Urothelium cell line (cell line): ENCODE data around the gene CCDC190.
"Not testable (repeated sequence)": the region's sequence is repeated elsewhere in the genome, so short reads cannot be mapped to it uniquely, and the experiment has no call there.

Experiments used
- DNase-seq: peaks from one replicate; pipeline ENCODE4 v3.0.0; 2011; ENCODE audit warnings: low spot score, mixed read lengths
- FAIRE-seq: peaks from 2 replicates; lab custom pipeline; 2011; peaks lifted over from hg19 to GRCh38; lab: Jason Lieb, UNC

The CCDC190 gene

GRCh38 chr1:162838863-162839262 lies 22.1 kb downstream of the CCDC190 start:
- DNase-seq (no peak), FAIRE-seq (no peak)

GRCh38 chr1:162835157-162835899 lies 25.6 kb downstream of the CCDC190 start:
- DNase-seq: no peak
- no peak for FAIRE-seq

GRCh38 chr1:162832470-162832869 lies 28.5 kb downstream of the CCDC190 start:
- DNase-seq (no peak), FAIRE-seq (no peak)

GRCh38 chr1:162829268-162829667 lies 31.7 kb downstream of the CCDC190 start:
- DNase-seq (no peak), FAIRE-seq (no peak)

DNA sequence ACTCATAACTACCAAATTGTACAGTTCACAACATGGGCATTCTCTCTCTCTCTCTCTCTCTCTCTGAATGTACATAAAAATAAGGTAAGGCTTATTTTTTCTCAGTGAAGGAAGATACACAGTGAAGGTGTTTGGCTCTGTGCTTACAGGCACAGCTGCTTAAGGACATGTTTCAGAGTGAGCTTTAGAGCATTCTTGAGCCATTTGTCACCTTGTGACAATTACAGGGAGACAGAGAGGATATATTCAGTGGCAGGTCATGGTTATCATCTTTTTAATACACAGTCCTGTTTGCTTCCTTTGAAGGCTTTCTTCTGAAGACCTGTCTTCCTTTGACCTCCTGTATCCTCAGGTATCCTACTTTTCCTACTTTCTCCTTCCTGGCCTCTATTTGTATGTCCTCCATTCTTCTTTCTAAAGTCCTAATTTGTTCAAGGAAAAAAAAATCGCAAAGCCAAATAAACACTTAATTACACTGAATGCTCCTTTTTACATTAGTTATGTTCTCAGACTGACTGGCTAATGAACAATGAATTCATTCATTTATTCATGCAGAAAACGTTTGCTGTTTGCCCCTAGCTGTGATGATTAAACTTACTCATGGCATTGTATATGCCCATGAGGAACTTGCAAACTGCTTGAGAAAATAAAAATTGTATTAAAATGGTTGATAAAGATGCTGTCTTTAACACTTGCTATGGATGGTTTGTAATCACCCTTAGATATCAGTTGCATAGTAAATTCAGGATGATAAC lies 37.0 kb downstream of the CCDC190 start:
- FAIRE-seq (no peak), DNase-seq (no peak)

DNA sequence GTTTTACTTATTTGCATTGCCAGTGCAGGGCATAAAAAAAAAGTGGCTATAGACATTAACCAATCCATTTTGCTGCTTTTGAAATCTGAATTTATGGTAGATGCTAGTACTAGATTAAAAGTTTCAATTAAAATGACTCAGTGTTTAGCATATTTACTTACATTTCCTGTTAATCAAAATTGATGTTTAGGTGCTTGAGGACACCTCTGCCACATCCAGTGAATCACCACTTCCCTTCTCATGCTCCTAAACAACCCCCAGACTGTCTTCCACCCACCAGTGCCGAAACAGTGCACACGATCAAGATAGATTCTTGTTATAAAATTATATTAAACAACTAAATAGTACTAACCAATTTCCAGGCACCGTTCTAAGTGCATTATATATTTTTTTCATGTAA lies 37.7 kb downstream of the CCDC190 start:
- FAIRE-seq (no peak), DNase-seq (no peak)

- no peak for FAIRE-seq
- no peak for DNase-seq
Observed at GRCh38 chr1:162822391-162823200, 38.4 kb downstream of the CCDC190 start.

DNA sequence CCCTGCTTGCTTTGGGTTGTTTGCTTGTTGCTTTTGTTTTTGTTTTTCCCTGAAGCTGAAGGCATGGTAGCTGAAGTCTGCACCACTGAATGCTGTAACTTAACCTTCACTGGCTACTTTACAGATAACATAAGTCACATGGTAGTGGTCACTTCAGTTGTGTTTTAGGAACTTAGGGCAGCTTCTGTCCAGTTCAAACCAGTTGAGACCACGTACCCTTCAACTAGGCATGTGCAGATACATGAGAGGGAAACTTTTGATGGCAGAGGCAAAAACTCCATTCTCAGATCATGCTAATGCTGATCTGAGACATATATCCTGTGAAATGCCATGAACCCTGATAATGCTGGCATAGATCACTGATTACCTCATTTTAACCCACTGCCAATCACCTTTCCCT lies 42.3 kb downstream of the CCDC190 start:
- not testable (repeated sequence) for FAIRE-seq, DNase-seq

- not testable (repeated sequence) for DNase-seq, FAIRE-seq
Observed at GRCh38 chr1:162818136-162818535, 42.8 kb downstream of the CCDC190 start.

GRCh38 chr1:162812357-162812756 lies 48.6 kb downstream of the CCDC190 start:
- FAIRE-seq, DNase-seq: not testable (repeated sequence)

DNA sequence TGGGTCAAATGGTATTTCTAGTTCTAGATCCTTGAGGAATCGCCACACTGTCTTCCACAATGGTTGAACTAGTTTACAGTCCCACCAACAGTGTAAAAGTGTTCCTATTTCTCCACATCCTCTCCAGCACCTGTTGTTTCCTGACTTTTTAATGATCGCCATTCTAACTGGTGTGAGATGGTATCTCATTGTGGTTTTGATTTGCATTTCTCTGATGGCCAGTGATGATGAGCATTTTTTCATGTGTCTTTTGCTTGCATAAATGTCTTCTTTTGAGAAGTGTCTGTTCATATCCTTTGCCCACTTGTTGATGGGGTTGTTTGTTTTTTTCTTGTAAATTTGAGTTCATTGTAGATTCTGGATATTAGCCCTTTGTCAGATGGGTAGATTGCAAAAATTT lies 53.5 kb downstream of the CCDC190 start:
- not testable (repeated sequence) for FAIRE-seq, DNase-seq
